ENCODE measurements around the gene DTNBP1.
"Not testable (repeated sequence)": the region's sequence is repeated elsewhere in the genome, so short reads cannot be mapped to it uniquely, and the experiment has no call there.

DTNBP1 gene

GRCh38 chr6:15658181-15658744 lies 4.6 kb downstream of the DTNBP1 start:
- peak; percentile 46 for DNase-seq (ENCODE audit: low spot score)
- no peak for TF ChIP-seq CTCF (IDR thresholded peaks at IDR 0.05; ENCODE audit: borderline replicate concordance, control extremely low read depth, extremely low read depth, insufficient read depth, missing control alignments)
- in situ Hi-C loops (cut with MboI; ENCODE audit: low sequenced_read_pairs, unreplicated experiment), result no loop called here

- in situ Hi-C loops (cut with MboI; ENCODE audit: low sequenced_read_pairs, unreplicated experiment), result no loop called here
- TF ChIP-seq CTCF (IDR thresholded peaks at IDR 0.05; ENCODE audit: borderline replicate concordance, control extremely low read depth, extremely low read depth, insufficient read depth, missing control alignments), result no peak
- no peak for DNase-seq (ENCODE audit: low spot score)
These were observed 5.5 kb downstream of the DTNBP1 start for GRCh38 chr6:15657290-15657689.

- in situ Hi-C loops (cut with MboI; ENCODE audit: low sequenced_read_pairs, unreplicated experiment), result no loop called here
- no peak for DNase-seq (ENCODE audit: low spot score)
- TF ChIP-seq CTCF (IDR thresholded peaks at IDR 0.05; ENCODE audit: borderline replicate concordance, control extremely low read depth, extremely low read depth, insufficient read depth, missing control alignments), result no peak
These were observed 6.7 kb downstream of the DTNBP1 start for GRCh38 chr6:15656145-15656544.

GRCh38 chr6:15654250-15654649 lies 8.6 kb downstream of the DTNBP1 start:
- in situ Hi-C loops (cut with MboI; ENCODE audit: low sequenced_read_pairs, unreplicated experiment), result no loop called here

GRCh38 chr6:15653581-15653980 lies 9.2 kb downstream of the DTNBP1 start:
- peak; percentile 24 for DNase-seq (ENCODE audit: low spot score)
- in situ Hi-C loops (cut with MboI; ENCODE audit: low sequenced_read_pairs, unreplicated experiment), result no loop called here
- no peak for TF ChIP-seq CTCF (IDR thresholded peaks at IDR 0.05; ENCODE audit: borderline replicate concordance, control extremely low read depth, extremely low read depth, insufficient read depth, missing control alignments)

More at GRCh38 chr6:15654250-15654649, 8.6 kb downstream of the DTNBP1 start:
- TF ChIP-seq CTCF (IDR thresholded peaks at IDR 0.05; ENCODE audit: borderline replicate concordance, control extremely low read depth, extremely low read depth, insufficient read depth, missing control alignments), result no peak
- DNase-seq (ENCODE audit: low spot score), result no peak

GRCh38 chr6:15650004-15650559 lies 12.7 kb downstream of the DTNBP1 start:
- in situ Hi-C loops (cut with MboI; ENCODE audit: low sequenced_read_pairs, unreplicated experiment); DNase-seq (ENCODE audit: low spot score): not testable (repeated sequence)

GRCh38 chr6:15644904-15645303 lies 17.9 kb downstream of the DTNBP1 start:
- DNase-seq (ENCODE audit: low spot score), result no peak
- in situ Hi-C loops (cut with MboI; ENCODE audit: low sequenced_read_pairs, unreplicated experiment), result loop anchor here (25.0 kb wide), 1 partner anchor 1433 kb away; no protein-coding TSS in a partner anchor
- no peak for TF ChIP-seq CTCF (IDR thresholded peaks at IDR 0.05; ENCODE audit: borderline replicate concordance, control extremely low read depth, extremely low read depth, insufficient read depth, missing control alignments)

Data from GM13976 (cell line).